CD4-positive, alpha-beta T cell treated with Interleukin-21 for 1 hour (primary cell): ENCODE results near the gene GOLGA2.
A peak's percentile ranks its signal among the peaks of the same experiment; 100 is the strongest.

Source experiments
- DNase-seq: peaks from one replicate; pipeline ENCODE4 v3.0.0-alpha.2; 2020

The GOLGA2 gene

GRCh38 chr9:128275198-128276007 lies at the start of gene GOLGA2:
Gene GOLGA2, minus strand, starts transcription at chr9:128276007. Its CDS starts 31 bp downstream, at chr9:128275976.
- peak; percentile 17 for DNase-seq

GRCh38 chr9:128324401-128324800 lies 48.6 kb upstream of the GOLGA2 start:
- no peak for DNase-seq

GRCh38 chr9:128323791-128324190 lies 48.0 kb upstream of the GOLGA2 start:
- DNase-seq: no peak

- DNase-seq: no peak
Measured at GRCh38 chr9:128323212-128323730, 47.5 kb upstream of the GOLGA2 start.

GRCh38 chr9:128322404-128323211 lies 46.8 kb upstream of the GOLGA2 start, which contains the start of the genes COQ4 and TRUB2:
Gene COQ4, plus strand, starts transcription at chr9:128322839. Its CDS starts 20 bp downstream, at chr9:128322859.
Gene TRUB2, minus strand, starts transcription at chr9:128322447. Its CDS starts 39 bp downstream, at chr9:128322408.
- peak; percentile 94 for DNase-seq

GRCh38 chr9:128321879-128322403 lies 46.1 kb upstream of the GOLGA2 start:
- DNase-seq: no peak

- DNase-seq: no peak
Measured at GRCh38 chr9:128321343-128321742, 45.5 kb upstream of the GOLGA2 start.

- DNase-seq: no peak
Measured at GRCh38 chr9:128317629-128318028, 41.8 kb upstream of the GOLGA2 start.

- no peak for DNase-seq
Measured at GRCh38 chr9:128316421-128316820, 40.6 kb upstream of the GOLGA2 start.

- DNase-seq: no peak
Measured at GRCh38 chr9:128314697-128315096, 38.9 kb upstream of the GOLGA2 start.

- no peak for DNase-seq
Measured at GRCh38 chr9:128310461-128310860, 34.7 kb upstream of the GOLGA2 start.

- no peak for DNase-seq
Measured at GRCh38 chr9:128309551-128309950, 33.7 kb upstream of the GOLGA2 start.

GRCh38 chr9:128304971-128305288 lies 29.1 kb upstream of the GOLGA2 start:
- DNase-seq: no peak

- no peak for DNase-seq
Measured at GRCh38 chr9:128304136-128304970, 28.5 kb upstream of the GOLGA2 start.

- DNase-seq: no peak
Measured at GRCh38 chr9:128298535-128299482, 23.0 kb upstream of the GOLGA2 start.

- no peak for DNase-seq
Measured at GRCh38 chr9:128297221-128297773, 21.5 kb upstream of the GOLGA2 start.

- no peak for DNase-seq
Measured at GRCh38 chr9:128296340-128297220, 20.8 kb upstream of the GOLGA2 start.

- DNase-seq: no peak
Measured at GRCh38 chr9:128294142-128294541, 18.3 kb upstream of the GOLGA2 start.

GRCh38 chr9:128293091-128293490 lies 17.3 kb upstream of the GOLGA2 start:
- no peak for DNase-seq

GRCh38 chr9:128292009-128292408 lies 16.2 kb upstream of the GOLGA2 start:
- DNase-seq: no peak
